Stimulated activated CD4-positive, alpha-beta T cell treated with anti-CD3 and anti-CD28 coated beads, Interleukin-12 subunit alpha, Interleukin-12 subunit beta, amount 100 ng/mL, for 24 hours (primary cell): Measurements from ENCODE around the gene PSG4.
"Not testable (repeated sequence)": the region's sequence is repeated elsewhere in the genome, so short reads cannot be mapped to it uniquely, and the experiment has no call there.

ENCODE experiments used
- DNase-seq, 2 experiments: peaks; one replicate each; pipeline ENCODE4 v3.0.0-alpha.2; 2020; ENCODE audit warnings: low read depth in 2 of 2

Gene PSG4

GRCh38 chr19:43205471-43206105 is at the start of gene PSG4:
Gene PSG4, minus strand, starts transcription at chr19:43205638. Its CDS starts 102 bp downstream, at chr19:43205536.
- not testable (repeated sequence) for DNase-seq

DNA sequence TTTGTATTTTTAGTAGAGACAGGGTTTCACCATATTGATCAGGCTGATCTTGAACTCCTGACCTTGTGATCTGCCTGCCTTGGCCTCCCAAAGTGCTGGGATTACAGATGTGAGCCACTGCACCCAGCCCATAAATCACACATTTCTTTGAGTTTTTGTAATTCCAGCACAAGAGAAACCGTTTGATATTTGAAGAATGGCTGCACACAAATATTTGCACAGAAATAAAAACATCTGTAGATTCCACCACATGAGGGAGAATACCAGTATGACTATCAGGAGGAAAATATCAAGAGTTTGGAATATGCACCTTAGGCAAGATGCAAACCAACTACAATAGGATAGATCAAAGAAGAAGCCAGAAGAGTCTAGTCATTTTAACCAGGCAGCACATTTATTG is 46.0 kb upstream of the PSG4 start:
- DNase-seq = not testable (repeated sequence)

DNA sequence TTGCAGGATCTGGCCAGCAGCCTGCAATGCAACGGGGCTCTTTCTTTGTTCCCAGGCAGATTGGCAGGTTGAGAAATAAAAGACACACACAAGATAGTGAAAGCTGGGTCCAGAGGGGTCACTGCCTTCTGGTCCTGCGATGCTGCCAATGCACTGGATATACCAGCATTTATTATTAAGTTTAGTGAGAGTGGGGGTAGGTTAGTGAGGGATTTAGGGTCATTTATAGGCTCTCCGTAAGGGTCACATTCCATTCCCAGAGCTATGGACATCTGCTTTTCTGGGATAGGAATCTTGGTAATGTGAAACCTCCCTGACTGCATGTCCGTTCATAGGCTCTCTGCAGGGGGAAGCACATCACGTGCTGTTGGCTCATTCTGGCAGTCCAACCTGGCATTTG is 44.9 kb upstream of the PSG4 start:
- DNase-seq = not testable (repeated sequence)

GRCh38 chr19:43248635-43249002 is 43.2 kb upstream of the PSG4 start:
- not testable (repeated sequence) for DNase-seq

- DNase-seq = not testable (repeated sequence)
Measured at GRCh38 chr19:43247243-43247880, 41.9 kb upstream of the PSG4 start.

DNA sequence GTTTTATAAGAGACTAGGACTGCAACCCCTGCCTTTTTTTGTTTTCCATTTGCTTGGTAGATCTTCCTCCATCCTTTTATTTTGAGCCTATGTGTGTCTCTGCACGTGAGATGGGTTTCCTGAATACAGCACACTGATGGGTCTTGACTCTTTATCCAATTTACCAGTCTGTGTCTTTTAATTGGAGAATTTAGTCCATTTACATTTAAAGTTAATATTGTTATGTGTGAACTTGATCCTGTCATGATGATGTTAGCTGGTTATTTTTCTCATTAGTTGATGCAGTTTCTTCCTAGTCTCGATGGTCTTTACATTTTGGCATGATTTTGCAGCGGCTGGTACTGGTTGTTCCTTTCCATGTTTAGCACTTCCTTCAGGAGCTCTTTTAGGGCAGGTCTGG is 40.4 kb upstream of the PSG4 start:
- not testable (repeated sequence) for DNase-seq

GRCh38 chr19:43242211-43242610 is 36.8 kb upstream of the PSG4 start:
- DNase-seq = not testable (repeated sequence)

GRCh38 chr19:43238213-43238612 is 32.8 kb upstream of the PSG4 start:
- DNase-seq = not testable (repeated sequence)

GRCh38 chr19:43235686-43236085 is 30.2 kb upstream of the PSG4 start:
- not testable (repeated sequence) for DNase-seq

- DNase-seq = no peak
Measured at GRCh38 chr19:43229315-43229714, 23.9 kb upstream of the PSG4 start.

- not testable (repeated sequence) for DNase-seq
Measured at GRCh38 chr19:43228730-43229129, 23.3 kb upstream of the PSG4 start.

DNA sequence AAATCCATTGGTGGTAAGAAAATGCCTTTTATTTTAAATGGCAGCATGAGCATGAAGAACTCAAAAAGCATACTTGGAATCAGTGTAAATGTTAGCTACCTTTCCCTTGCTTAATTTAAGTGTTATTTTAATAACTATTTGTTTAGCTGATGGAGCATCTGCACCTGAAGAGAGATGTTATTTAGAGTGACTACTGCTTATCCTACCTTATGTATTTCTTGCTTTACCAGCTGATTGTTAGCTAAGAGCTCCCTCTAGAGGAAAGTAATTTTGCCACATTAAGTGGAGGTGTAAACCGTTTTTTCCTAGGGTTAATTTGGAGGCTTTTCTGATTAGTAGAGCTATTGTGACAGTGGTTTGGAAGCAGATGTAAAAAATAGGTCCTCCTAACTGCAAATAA is 21.5 kb upstream of the PSG4 start:
- DNase-seq = not testable (repeated sequence)

GRCh38 chr19:43224855-43225253 is 19.4 kb upstream of the PSG4 start:
- DNase-seq = no peak

GRCh38 chr19:43224201-43224854 is 18.9 kb upstream of the PSG4 start:
- not testable (repeated sequence) for DNase-seq

DNA sequence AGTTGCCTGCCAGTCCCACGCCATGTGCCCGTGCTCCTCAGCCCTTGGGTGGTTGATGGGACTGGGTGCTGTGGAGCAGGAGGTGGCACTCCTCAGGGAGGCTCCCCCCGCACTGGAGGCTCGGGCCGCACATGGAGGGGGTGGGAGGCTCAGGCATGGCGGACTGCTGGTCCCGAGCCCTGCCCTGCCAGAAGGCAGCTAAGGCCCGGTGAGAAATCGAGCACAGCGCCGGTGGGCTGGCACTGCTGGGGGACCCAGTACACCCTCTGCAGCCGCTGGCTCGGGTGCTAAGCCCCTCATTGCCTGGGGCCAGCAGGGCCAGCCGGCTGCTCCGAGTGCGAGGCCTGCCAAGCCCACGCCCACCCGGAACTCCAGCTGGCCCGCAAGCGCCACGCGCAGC is 16.5 kb upstream of the PSG4 start:
- not testable (repeated sequence) for DNase-seq

DNA sequence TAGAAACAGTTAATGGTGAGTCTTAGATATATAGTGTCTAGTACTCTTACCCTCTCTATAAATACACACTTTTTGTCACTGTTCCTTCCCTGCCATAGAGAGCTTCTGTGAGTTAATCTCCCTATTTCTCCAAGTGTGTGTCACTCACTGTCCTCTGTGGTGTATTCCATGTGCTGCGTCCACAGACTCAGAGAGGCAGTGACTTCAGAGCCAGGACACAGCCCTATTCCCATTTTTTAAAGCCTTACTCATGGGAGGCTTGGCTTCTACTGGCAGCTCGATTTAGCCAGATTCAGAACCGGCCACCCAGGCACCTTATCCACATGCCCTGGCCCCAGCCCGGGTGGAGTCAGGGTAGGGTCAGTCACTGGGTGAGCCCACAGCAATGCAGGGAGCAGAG is 13.7 kb upstream of the PSG4 start:
- not testable (repeated sequence) for DNase-seq

- DNase-seq = not testable (repeated sequence)
Measured at GRCh38 chr19:43215881-43216280, 10.4 kb upstream of the PSG4 start.

- DNase-seq = no peak
Measured at GRCh38 chr19:43207991-43208390, 2.6 kb upstream of the PSG4 start.

DNA sequence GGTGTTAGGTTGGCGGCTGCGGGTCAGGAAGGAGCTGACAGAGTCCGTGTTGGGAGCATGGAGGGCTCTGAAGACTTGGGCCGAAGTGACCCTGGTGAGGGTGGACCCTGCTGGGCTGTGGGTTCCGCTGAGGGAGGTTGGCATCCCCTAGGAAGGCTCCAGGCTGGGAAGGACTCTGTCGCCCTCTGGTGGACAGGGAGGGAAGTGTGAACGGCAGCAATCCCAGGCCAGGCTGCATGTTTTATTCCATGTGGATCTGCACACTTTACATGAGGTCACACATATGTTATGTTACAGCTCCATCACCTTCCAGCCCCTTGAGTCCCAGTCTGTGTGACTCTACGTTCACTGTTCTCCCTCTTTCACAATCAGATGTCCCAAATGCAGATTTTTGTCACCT is 1.7 kb upstream of the PSG4 start:
- DNase-seq = not testable (repeated sequence)

GRCh38 chr19:43203611-43204010 is 1.8 kb downstream of the PSG4 start:
- DNase-seq = not testable (repeated sequence)

- DNase-seq = not testable (repeated sequence)
Measured at GRCh38 chr19:43201891-43202290, 3.5 kb downstream of the PSG4 start.

- DNase-seq = not testable (repeated sequence)
Measured at GRCh38 chr19:43201337-43201801, 4.1 kb downstream of the PSG4 start.
